K562 (cell line): Measurements from ENCODE around the gene NXT1. TPM values are rescaled to one million over a fixed set of nuclear protein-coding genes. Genes with fewer than 3 reads are reported as not detected.

Source experiments
- ATAC-seq: fragments of 200-7000 bp; cut with Tn5 transposase; 3 replicates; pipeline ENCODE4 v1.9.1; 2020; ENCODE audit warnings: moderate library complexity
- BruUV-seq: library from RNA; stranded (reverse); fragments of 400-500 nt; replicated peaks from 2 replicates; lab custom pipeline; 2021; lab: Mats Ljungman, UMichigan
- CTCF ChIA-PET: fragments of 300-600 bp; formaldehyde crosslinking; extraction: SDS; loops from one replicate; lab custom pipeline; 2021; ENCODE audit warnings: low intra/inter-chr PET ratio; lab: Yijun Ruan, JAX
- POLR2A ChIA-PET: fragments of 300-600, 350-650 bp; sonication (Branson Sonifier 250); formaldehyde crosslinking; extraction: SDS; loops from one replicate; lab custom pipeline; 2021; ENCODE audit warnings: antibody characterized with exemption, inconsistent platforms; lab: Yijun Ruan, JAX
- DNase-seq, 4 experiments: peaks; one replicate each; pipeline versions ENCODE4 v3.0.0 to v3.0.0-alpha.2; 2011 to 2018; ENCODE audit warnings: low spot score in 3 of 4, mixed read lengths in 3 of 4; ENCODE audit errors: extremely low read depth in 1 of 4
- FAIRE-seq: peaks from 2 replicates; lab custom pipeline; 2011; peaks lifted over from hg19 to GRCh38; lab: Jason Lieb, UNC
- H2AFZ ChIP-seq: 2 replicates; pipeline ENCODE4 v1.6.0; 2011; ENCODE audit warnings: low read depth, low read length, control low read depth, inconsistent platforms
- H3K27ac ChIP-seq: fragments of 200-600 bp; 3 replicates; pipeline ENCODE4 v1.8.0; 2011; ENCODE audit warnings: low read depth, mild to moderate bottlenecking, control low read depth, inconsistent platforms, low read length, moderate library complexity, mixed read lengths; ENCODE audit errors: extremely low read depth
- H3K27me3 ChIP-seq, 2 experiments: fragments of 300-600 bp in 1 of 2; 2 replicates in 1 of 2; 3 replicates in 1 of 2; pipeline versions ENCODE4 v1.6.0 to v1.8.0; 2011; ENCODE audit warnings: inconsistent platforms in 2 of 2, low read length in 2 of 2, mild to moderate bottlenecking in 1 of 2, mixed read lengths in 1 of 2, moderate library complexity in 1 of 2; ENCODE audit not compliant: control insufficient read depth in 2 of 2, insufficient read depth in 2 of 2
- H3K36me3 ChIP-seq: fragments of 300-600 bp; 3 replicates; pipeline ENCODE4 v1.8.0; 2011; ENCODE audit warnings: mild to moderate bottlenecking, low read length, inconsistent platforms; ENCODE audit not compliant: control insufficient read depth, insufficient read depth
- H3K4me1 ChIP-seq, 2 experiments: fragments of 200-600 bp in 1 of 2; replicated peaks in 1 of 2; 2 replicates in 1 of 2; 3 replicates in 1 of 2; pipeline versions ENCODE4 v1.5.1 to v1.8.0; 2011; ENCODE audit warnings: inconsistent platforms in 2 of 2, low read length in 2 of 2, mild to moderate bottlenecking in 1 of 2, mixed read lengths in 1 of 2, moderate library complexity in 1 of 2; ENCODE audit not compliant: control insufficient read depth in 2 of 2, insufficient read depth in 2 of 2
- H3K4me2 ChIP-seq: 2 replicates; pipeline ENCODE4 v1.6.1; 2011; ENCODE audit warnings: low read length, control low read depth, inconsistent platforms, mixed read lengths; ENCODE audit not compliant: insufficient read depth
- H3K4me3 ChIP-seq: fragments of 200-600 bp; sonication (generic), shearing (Covaris generic); 2 replicates; pipeline ENCODE4 v1.5.1; 2016; ENCODE audit warnings: control low read depth, inconsistent platforms
- H3K79me2 ChIP-seq: fragments of 200-600 bp; 3 replicates; pipeline ENCODE4 v1.8.0; 2011; ENCODE audit warnings: low read length, inconsistent platforms; ENCODE audit not compliant: control insufficient read depth, insufficient read depth
- H3K9ac ChIP-seq, 2 experiments: 2 replicates each; pipeline versions ENCODE4 v1.6.0 to v1.6.1; 2011; ENCODE audit warnings: low read depth in 2 of 2, low read length in 2 of 2, control low read depth in 1 of 2, inconsistent platforms in 1 of 2, mild to moderate bottlenecking in 1 of 2, mixed read lengths in 1 of 2; ENCODE audit not compliant: insufficient read depth in 1 of 2
- H3K9me1 ChIP-seq: one replicate; pipeline ENCODE4 v1.6.0; 2011; ENCODE audit warnings: inconsistent platforms, mild to moderate bottlenecking, low read length, moderate library complexity; ENCODE audit not compliant: control insufficient read depth, insufficient read depth
- H3K9me3 ChIP-seq: replicated peaks from 2 replicates; pipeline ENCODE4 v1.5.1; 2011; ENCODE audit warnings: low read depth, low read length, inconsistent platforms; ENCODE audit not compliant: control insufficient read depth, insufficient read depth
- H4K20me1 ChIP-seq: replicated peaks from 2 replicates; pipeline ENCODE4 v1.6.1; 2011; ENCODE audit warnings: low read length, inconsistent platforms, mixed read lengths; ENCODE audit not compliant: control insufficient read depth, insufficient read depth
- CCNT2 ChIP-seq: IDR thresholded peaks from 2 replicates; pipeline ENCODE4 v1.6.1; 2011; ENCODE audit warnings: borderline replicate concordance, low read depth, mild to moderate bottlenecking, moderate library complexity, mixed read lengths, low read length; ENCODE audit not compliant: insufficient read length; ENCODE audit errors: extremely low read depth
- CREBBP ChIP-seq: IDR thresholded peaks from one replicate; pipeline ENCODE4 v1.6.1; 2012; ENCODE audit warnings: low read depth, mild to moderate bottlenecking, control low read depth, inconsistent platforms, low read length
- CTCFL ChIP-seq: IDR thresholded peaks from 2 replicates; pipeline ENCODE4 v1.6.1; 2011; ENCODE audit warnings: borderline replicate concordance, low read depth, mild to moderate bottlenecking, moderate library complexity, low read length; ENCODE audit not compliant: insufficient read depth, poor library complexity, severe bottlenecking
- GTF2B ChIP-seq: IDR thresholded peaks from 2 replicates; pipeline ENCODE4 v1.6.1; 2011; ENCODE audit not compliant: insufficient read length; ENCODE audit errors: extremely low read depth
- HDAC1 ChIP-seq, 2 experiments: fragments of 450-650 bp; IDR thresholded peaks; 2 replicates each; pipeline ENCODE4 v1.6.1; 2016 to 2017; ENCODE audit warnings: inconsistent platforms in 1 of 2, mild to moderate bottlenecking in 1 of 2, moderate library complexity in 1 of 2
- LCOR ChIP-seq: sonication (generic); formaldehyde crosslinking; IDR thresholded peaks from 2 replicates; pipeline ENCODE4 v1.8.0; 2022; ENCODE audit warnings: mild to moderate bottlenecking, missing genetic modification reagents
- MAFK ChIP-seq: IDR thresholded peaks from 2 replicates; pipeline ENCODE4 v1.6.1; 2011; ENCODE audit warnings: low read length, improper control_type of control experiment
- NCOA4 ChIP-seq: fragments of 450-650 bp; IDR thresholded peaks from 2 replicates; pipeline ENCODE4 v1.6.1; 2018; ENCODE audit warnings: mild to moderate bottlenecking; ENCODE audit not compliant: partially characterized antibody
- PCBP2 ChIP-seq: fragments of 200-400 bp; formaldehyde crosslinking; IDR thresholded peaks from 2 replicates; pipeline ENCODE4 v1.6.1; 2018; ENCODE audit warnings: low read length, low read depth, mild to moderate bottlenecking, moderate library complexity; ENCODE audit not compliant: poor library complexity, severe bottlenecking
- RUNX1 ChIP-seq: sonication (generic); IDR thresholded peaks from 2 replicates; pipeline ENCODE4 v1.6.1; 2016; ENCODE audit warnings: antibody characterized with exemption, low read depth
- SETDB1 ChIP-seq: IDR thresholded peaks from one replicate; pipeline ENCODE4 v1.6.1; 2012; ENCODE audit warnings: low read length, control low read depth, inconsistent platforms
- TBL1XR1 ChIP-seq, 2 experiments: IDR thresholded peaks; 2 replicates each; pipeline ENCODE4 v1.6.1; 2012; ENCODE audit warnings: improper control_type of control experiment in 2 of 2, low read length in 2 of 2, mild to moderate bottlenecking in 1 of 2
- ZC3H11A ChIP-seq: IDR thresholded peaks from 2 replicates; pipeline ENCODE4 v1.6.1; 2012; ENCODE audit warnings: low read depth, low read length, improper control_type of control experiment
- ZKSCAN8 ChIP-seq: fragments of 200-800 bp; sonication (Bioruptor generic); IDR thresholded peaks from 2 replicates; pipeline ENCODE4 v1.6.1; 2016; ENCODE audit warnings: missing genetic modification characterization, missing compliant biosample characterization
- WGBS: fragments of 100-300 bp; shearing (Covaris generic); methylation state at CpG from one replicate; pipeline ENCODE4 v1.1.6; 2016; ENCODE audit warnings: low coverage, mixed read lengths; ENCODE audit not compliant: insufficient coverage; ENCODE audit errors: missing lambda C conversion rate; 5-methylcytosine and 5-hydroxymethylcytosine counted together
- in situ Hi-C: fragments of 300-500 bp; cut with MboI; formaldehyde crosslinking; loops from 4 replicates; pipeline ENCODE4 v1.15.0; 2018; ENCODE audit warnings: inconsistent platforms, mixed read lengths
- intact Hi-C: fragments of 100-400 bp; cut with micrococcal nuclease; formaldehyde crosslinking; loops from 2 replicates; pipeline ENCODE4 v1.14.2; 2022
- polyA plus RNA-seq, 8 experiments: library from polyadenylated mRNA; depleted of rRNA in 4 of 8; stranded (reverse) in 5 of 8; unstranded in 3 of 8; fragments of >200 nt; fragmentation: Nextera tagmentation in 2 of 8; fragmentation: Illumina TruSeq in 1 of 8; extraction: Ambion mirVana in 2 of 8; extraction: Trizol in 1 of 8; gene quantifications; 2 replicates each; pipeline versions ENCODE4 v1.2.1 to v1.2.3, GENCODE V29; 2011 to 2014; ENCODE audit warnings: inconsistent platforms in 1 of 8, missing spikeins in 1 of 8
- total RNA-seq, 7 experiments: library from RNA; depleted of rRNA in 6 of 7; stranded (reverse); fragments of >200 nt in 6 of 7; fragmentation: Illumina TruSeq in 2 of 7; extraction: Trizol in 2 of 7; gene quantifications; 2 replicates each; pipeline versions ENCODE4 v1.2.1 to v1.2.3, GENCODE V29; 2011 to 2021; ENCODE audit warnings: low replicate concordance in 1 of 7

Gene NXT1
- total and polyA plus RNA-seq, 9 of the 15 experiments (the other 6 are each of a cell fraction or from before 2014, with no cell fraction given): 7.7 to 50.9 (median 35.6) TPM

- H2AFZ ChIP-seq: no peak overlapping the region
- peaks cover 0 to 10% of the 10 kb centered on the region in 2 experiments; a peak in 2 of 5 replicates for H3K4me1 ChIP-seq
- BruUV-seq: no TSS peak
- no peak overlapping the region for H3K4me2 ChIP-seq
- FAIRE-seq (no peak), ATAC-seq (no peak), DNase-seq (no peak)
- no peaks in the 10 kb centered on the region for H3K9me3 ChIP-seq
- WGBS: 88% methylated on average over 4 of the region's 4 CpGs
- POLR2A ChIA-PET: no interaction called here
- peaks cover 96% of the 10 kb centered on the region for H3K36me3 ChIP-seq
- peaks cover 5% of the 10 kb centered on the region; the same call in 1 of the 2 replicates for H4K20me1 ChIP-seq
- TF ChIP-seq SETDB1 (no peak), CCNT2 (no peak), TBL1XR1 (IDR thresholded peaks at IDR 0.05; ENCODE audit: low read length in 2 of 2) (no peak)
- peaks cover 20% of the 10 kb centered on the region for H3K79me2 ChIP-seq
- H3K9me1 ChIP-seq: no peaks in the 10 kb centered on the region
- H3K4me3 ChIP-seq: no peak overlapping the region
- H3K27me3 ChIP-seq: no peaks in the 10 kb centered on the region
- intact Hi-C loops (no loop called here), in situ Hi-C loops (no loop called here)
- no peak overlapping the region for H3K9ac ChIP-seq
- CTCF ChIA-PET: no interaction called here
- H3K27ac ChIP-seq: no peak overlapping the region
Measured at GRCh38 chr20:23371496-23371895, 20.9 kb downstream of the NXT1 start.

- Histone ChIP-seq H3K9me1 (no peaks in the 10 kb centered on the region), H3K79me2 (no peaks in the 10 kb centered on the region), H3K27ac (no peak overlapping the region), H3K36me3 (peaks cover 86% of the 10 kb centered on the region), H2AFZ (no peak overlapping the region), H4K20me1 (no peaks in the 10 kb centered on the region), H3K4me1 (no peaks in the 10 kb centered on the region), H3K9me3 (no peaks in the 10 kb centered on the region), H3K9ac (no peak overlapping the region), H3K4me3 (no peak overlapping the region), H3K27me3 (no peaks in the 10 kb centered on the region), H3K4me2 (no peak overlapping the region)
- ATAC-seq (no peak), FAIRE-seq (no peak), DNase-seq (no peak)
- in situ Hi-C loops: no loop called here
- ChIA-PET CTCF (no interaction called here), POLR2A (interaction anchor here (1.8 kb wide), 1 partner anchor 12 kb away, joined by 4 read pairs; no protein-coding TSS in a partner anchor)
- WGBS: 88% methylated on average over 5 of the region's 5 CpGs
- intact Hi-C loops: no loop called here
- BruUV-seq: no TSS peak
- no peak for TF ChIP-seq HDAC1 (IDR thresholded peaks at IDR 0.05)
- no peak for TF ChIP-seq PCBP2
- TF ChIP-seq ZKSCAN8 (CRISPR knock-in tag): no peak
- TF ChIP-seq GTF2B: no peak
- TF ChIP-seq RUNX1: no peak
- no peak for TF ChIP-seq MAFK
- TF ChIP-seq LCOR: no peak
- TF ChIP-seq CTCFL: no peak
- TF ChIP-seq CREBBP: no peak
- no peak for TF ChIP-seq ZC3H11A
- TF ChIP-seq CCNT2: no peak
- no peak for TF ChIP-seq NCOA4
Measured at GRCh38 chr20:23374441-23374840, 23.9 kb downstream of the NXT1 start.
